GM21528 (cell line): Measurements from ENCODE around the gene EFNA4.

Experiments
- ATAC-seq: cut with Tn5 transposase; IDR thresholded peaks from one replicate; pipeline ENCODE4 v1.9.1; 2021; ENCODE audit warnings: mild to moderate bottlenecking, moderate library complexity; ENCODE audit not compliant: unreplicated experiment, low FRiP score

EFNA4 gene

DNA sequence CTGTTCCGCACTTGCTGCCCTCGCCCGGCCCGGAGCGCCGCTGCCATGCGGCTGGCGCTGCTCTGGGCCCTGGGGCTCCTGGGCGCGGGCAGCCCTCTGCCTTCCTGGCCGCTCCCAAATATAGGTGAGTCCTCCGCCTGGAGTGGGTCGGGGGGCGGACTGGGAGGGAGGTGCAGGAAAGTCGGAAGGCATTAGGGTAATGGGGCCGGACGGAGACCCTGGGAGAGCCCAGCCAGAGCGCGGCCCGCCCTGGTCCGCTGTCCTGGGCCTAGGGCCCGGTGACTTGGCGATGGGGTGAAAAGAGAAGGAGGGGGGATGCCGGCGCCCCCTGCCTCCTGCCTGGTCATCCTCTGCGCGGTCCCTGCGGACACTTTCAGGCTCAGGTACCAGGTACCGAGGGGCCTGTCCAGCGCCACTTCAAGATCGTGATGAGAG, 12.2 kb upstream of the EFNA4 start:
- ATAC-seq = peak; percentile 30

GRCh38 chr1:155051777-155052398, 11.7 kb upstream of the EFNA4 start:
- ATAC-seq = peak; percentile 6

GRCh38 chr1:155052439-155053395, 10.8 kb upstream of the EFNA4 start:
- ATAC-seq = no peak

DNA sequence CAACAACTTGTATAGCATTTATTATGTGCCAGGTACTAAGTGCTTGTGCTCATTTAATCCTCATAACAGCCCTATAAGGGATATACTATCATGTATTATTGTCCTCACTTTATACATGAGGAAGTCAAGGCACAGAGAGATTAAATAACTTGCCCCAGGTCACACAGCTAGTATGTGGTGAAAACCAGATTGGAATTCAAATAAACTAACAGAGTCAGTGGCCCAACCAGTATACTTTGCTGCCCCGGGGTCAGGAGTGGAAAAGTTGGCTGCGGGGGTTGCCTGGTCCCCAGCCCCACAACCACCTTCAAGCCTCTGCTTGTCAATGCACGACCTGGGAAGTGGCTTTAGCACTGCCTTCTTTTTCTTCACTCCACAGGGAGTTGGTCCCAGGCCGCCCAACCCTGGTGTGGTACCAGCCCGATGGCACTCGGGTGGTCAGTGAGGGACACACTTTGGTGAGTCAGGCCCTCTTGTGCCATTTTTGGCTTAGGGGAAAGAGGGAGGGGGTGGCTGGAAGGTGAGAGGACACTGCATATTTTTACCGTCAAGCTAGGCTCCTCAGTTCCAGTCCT, 9.9 kb upstream of the EFNA4 start:
- no peak for ATAC-seq

DNA sequence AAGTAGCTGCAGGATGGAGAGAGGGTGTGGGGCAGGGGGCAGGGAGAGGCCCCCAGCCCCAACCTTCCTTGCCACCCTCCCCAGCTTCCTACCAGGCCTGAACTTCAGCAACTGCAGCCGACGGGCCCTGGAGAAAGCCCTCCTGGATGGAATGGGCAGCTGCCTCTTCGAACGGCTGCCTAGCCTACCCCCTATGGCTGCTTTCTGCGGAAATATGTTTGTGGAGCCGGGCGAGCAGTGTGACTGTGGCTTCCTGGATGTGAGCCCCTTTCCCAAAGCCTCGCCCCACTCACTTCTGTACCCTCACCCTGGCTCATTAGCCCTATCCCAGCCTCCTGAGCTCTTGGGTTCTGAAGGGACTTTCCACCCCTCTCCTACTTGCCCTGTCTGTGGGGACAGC, 6.4 kb upstream of the EFNA4 start:
- no peak for ATAC-seq

DNA sequence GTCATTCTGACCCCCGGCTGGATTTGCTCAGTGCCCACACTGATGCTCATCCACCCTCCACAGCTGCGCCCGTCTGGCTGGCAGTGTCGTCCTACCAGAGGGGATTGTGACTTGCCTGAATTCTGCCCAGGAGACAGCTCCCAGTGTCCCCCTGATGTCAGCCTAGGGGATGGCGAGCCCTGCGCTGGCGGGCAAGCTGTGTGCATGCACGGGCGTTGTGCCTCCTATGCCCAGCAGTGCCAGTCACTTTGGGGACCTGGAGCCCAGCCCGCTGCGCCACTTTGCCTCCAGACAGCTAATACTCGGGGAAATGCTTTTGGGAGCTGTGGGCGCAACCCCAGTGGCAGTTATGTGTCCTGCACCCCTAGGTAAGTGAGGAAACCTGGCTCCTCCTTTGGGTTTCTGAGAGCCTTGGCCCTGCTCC, 5.7 kb upstream of the EFNA4 start:
- ATAC-seq = no peak

DNA sequence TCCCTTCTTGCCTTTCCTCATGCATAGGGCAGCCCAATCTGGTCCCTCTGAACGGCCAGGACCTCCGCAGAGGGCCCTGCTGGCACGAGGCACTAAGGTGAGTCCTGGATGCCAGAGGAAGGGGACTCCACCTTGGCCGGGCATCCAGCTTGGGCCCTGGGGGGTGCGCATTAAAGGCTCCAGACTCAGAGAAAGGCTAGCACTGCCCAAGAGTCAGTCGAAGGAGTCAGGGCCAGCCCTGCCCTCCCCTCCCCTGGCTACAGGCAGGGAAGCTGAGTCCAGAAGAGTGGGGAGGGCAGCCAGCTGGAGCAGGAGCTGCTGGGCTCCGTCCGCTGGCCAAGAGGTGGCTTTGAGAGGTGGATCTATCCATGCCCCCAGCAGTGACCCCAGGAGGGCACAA, 2.8 kb upstream of the EFNA4 start:
- ATAC-seq = no peak

DNA sequence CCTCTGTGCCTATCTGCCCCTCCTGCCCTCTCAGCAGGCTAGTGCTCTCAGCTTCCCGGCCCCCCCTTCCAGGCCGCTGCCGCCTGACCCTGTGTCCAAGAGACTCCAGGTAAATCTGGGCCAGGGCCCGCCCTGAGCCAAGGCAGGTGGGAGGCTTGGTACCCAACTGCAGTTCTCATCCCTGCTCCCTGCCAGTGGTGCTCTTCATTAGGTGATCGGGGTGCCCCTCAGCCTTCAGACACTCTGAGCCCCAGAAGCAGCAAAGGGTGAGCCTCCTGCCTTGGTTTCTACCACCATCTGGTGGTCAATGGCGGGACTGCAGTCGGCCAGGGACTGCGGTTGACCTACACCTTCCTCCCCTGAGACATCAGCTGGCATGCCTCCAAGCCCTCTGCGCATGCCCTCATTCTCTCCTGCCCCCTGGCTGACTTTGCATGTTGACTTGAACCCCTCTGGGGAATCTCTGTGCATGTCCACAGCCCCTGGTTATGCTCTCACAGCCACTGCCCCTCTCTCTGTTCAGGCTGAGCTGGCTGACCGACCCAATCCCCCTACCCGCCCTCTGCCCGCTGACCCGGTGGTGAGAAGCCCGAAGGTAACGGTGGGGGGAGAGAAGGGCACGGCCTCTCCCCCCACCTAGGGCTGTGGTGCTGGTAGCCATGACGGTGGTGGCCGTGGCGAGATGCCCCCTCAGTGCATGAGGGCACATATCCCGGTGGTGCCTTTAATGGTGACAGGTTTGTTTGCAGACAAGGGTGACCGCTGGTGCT, 2.0 kb upstream of the EFNA4 start:
- ATAC-seq = no peak

- no peak for ATAC-seq
Observed at GRCh38 chr1:155062151-155062686, 1.3 kb upstream of the EFNA4 start.

DNA sequence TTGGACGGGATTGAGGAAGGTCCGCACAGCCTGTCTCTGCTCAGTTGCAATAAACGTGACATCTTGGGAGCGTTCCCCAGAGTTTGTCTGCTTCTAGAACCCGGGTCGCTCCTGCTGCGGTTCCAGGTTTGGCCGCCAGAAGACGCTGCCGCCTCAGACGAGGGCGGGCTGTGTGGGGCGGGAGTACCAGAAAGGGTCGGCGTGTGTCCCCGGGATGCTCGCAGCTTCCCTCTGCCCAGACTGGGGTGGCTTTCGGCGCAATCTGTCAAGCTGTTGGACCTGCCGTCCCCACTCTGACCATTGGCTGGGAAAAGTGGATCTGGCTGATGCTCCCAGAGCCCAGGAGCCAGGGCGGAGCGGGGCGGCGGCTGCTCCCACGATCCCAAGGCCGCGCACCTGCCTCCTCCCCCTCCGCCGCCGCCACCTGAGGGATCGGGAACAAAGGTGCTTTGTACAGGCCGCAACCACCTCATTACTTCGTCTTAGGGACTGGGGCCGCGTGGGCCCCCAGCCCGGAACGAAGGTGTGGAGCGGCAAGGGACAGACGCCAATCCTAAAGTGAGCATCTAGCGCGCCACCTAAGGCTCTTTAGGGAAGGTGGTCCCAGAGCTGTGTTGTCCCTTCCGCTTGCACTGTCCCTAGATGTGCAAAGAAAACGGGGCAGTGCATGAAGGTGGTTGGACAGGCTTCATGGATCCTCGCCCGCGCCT, 683 bp upstream of the EFNA4 start:
- ATAC-seq = no peak

- peak; percentile 14 for ATAC-seq
Observed at GRCh38 chr1:155064111-155064831, 731 bp downstream of the EFNA4 start.

DNA sequence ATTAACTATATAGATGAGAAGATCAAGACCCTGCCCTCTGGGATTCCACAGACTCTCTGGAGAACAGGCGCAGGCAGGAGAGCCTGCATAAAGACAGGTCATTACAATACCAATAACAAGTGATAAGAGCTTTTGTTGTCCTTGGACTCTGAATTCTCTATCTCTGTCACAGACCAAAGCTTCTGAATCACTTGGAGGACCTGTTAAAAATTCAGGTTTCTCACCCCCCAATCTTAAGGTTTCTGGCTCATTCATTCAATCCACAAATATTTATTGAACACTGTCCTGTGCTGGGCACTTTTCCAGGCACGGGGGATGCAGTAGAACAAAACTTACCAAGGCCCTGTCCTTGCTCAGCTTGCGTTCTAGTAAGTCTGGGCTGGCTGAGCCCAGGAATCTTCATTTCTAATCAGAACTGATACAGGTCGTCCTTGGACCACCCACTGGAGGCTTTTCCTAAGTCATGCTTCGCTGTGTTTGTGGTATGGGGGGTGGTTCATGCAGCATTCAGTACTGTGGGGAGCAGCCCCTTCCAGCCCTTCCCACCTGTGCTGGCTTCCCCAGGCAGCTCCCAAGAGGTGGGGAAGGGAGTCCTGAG, 1.4 kb downstream of the EFNA4 start:
- no peak for ATAC-seq

DNA sequence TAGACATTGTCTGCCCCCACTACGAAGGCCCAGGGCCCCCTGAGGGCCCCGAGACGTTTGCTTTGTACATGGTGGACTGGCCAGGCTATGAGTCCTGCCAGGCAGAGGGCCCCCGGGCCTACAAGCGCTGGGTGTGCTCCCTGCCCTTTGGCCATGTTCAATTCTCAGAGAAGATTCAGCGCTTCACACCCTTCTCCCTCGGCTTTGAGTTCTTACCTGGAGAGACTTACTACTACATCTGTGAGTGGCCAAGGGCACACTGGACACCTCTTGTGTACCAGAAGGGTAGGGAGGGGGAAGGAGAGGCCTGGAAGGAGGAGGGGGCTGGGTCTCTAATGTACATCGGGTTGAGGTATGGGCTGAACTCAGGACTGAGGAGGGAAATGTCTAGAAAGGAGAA, 3.2 kb downstream of the EFNA4 start:
- ATAC-seq = no peak

DNA sequence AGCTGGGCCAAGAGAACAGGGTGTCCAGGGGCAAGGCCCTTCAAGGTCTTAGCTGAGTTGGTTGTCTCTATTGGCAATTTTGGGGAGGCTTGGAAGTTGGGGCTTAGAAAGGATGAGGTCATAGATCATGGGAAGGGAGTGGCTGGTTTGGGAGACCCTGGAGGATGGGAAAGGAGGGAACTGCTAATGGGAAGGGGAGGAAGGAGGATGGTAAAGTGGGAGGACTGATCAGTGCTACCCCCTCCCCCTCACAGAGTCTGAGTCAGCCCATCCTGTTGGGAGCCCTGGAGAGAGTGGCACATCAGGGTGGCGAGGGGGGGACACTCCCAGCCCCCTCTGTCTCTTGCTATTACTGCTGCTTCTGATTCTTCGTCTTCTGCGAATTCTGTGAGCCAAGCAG, 5.1 kb downstream of the EFNA4 start:
- ATAC-seq = no peak

DNA sequence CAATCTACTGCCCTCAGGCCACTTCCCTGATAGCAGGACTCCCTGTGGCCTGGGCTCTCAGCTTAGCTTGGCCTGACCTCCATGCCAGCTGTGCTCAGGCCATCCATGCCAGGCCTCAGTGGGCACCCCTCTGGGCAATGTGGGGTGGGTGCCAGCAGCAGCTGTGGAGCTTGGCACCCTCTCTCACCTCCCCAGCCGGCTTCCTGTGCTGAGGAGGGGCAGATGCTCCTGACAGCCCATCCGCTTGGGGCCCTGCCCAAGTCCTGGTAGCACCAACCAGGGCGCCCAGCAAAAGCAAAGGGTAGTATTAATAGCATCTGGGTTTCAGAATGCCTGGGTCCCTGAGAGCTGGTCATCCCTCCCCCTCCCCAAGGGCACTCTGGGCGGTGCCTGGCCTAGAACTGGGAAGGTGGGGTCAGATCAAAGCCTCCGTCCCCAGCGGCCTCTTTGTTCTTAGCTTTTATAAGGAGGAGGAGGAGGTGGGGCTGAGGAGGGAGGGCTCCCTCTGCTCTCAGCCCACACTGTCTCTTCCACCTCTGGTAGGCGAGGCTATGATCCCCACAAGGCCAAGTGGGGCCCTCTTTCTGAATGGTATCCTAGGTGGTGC, 6.1 kb downstream of the EFNA4 start:
- ATAC-seq = no peak

DNA sequence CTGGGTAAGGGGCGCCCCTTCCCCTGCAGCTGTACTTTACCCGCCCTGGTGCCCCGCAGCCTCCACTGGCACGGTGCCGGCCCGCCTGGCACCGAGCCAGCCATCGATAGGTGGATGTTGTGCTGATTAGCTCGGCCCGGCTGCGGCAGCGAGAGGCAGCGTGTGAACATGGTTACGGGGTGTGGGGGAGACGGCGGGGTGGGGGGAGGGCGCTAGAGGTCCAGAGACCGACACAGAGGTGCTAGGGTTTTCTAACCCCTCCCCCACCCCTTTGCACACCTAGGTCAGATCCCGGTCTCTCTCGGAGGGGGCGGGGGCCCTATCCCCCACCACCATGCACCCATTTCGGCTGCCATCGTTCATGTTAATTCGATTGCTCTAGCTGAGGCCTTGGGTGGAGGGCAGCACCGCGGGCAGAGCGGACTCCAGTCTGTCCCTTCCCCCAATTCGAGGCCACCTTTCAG, 6.7 kb downstream of the EFNA4 start:
- no peak for ATAC-seq

DNA sequence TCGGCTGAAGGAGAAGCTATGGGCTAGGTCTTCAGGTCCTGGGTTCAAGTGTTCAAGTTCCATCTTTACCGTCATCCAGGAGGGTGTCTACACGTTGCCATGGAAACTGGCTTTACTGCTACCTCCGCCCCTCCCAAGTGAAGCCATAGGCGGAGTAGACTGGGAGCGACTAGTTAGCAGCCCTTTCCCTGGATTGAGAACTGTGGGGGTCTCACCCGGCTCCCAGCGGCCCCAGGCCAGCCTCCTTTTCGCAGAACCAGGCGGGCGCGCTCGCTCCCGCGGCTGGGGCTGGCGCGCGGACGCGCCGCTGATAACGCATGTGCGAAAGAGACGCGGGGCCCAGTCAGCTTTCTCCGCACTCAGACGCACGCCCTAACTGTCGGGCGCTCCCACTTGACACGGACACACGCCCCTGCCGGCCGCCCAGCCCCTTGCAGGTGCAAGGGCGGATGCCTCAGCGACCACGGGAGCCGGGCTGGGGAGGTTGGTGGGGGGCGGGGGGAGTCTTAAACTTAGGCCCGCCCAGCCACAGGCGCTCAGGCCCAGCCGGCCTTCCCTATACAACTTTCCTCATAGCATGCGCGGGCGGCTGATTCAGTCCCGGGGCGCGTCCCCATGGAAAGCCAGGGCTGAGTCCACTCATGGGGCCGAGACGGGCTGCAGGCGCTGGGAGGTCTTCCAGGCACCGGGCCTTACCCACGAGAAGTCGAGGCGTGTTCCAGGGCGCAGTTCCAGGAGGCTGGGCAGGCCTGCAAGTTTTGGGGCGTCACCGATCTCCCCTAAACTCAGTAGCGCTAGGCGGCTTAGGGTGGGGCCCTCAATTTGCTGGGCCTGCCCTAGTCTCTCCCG, 7.4 kb downstream of the EFNA4 start:
- ATAC-seq = no peak
